Natural killer cell (primary cell): ENCODE measurements around the gene ATF6B. TPM values are rescaled to one million over a fixed set of nuclear protein-coding genes. Genes with fewer than 3 reads are reported as not detected.
A peak's percentile ranks its signal among the peaks of the same experiment; 100 is the strongest.

ENCODE experiments used
- ATAC-seq, 3 donors: fragments of 150-1000 bp in 2 of 3; fragments of 200-7000 bp in 1 of 3; cut with Tn5 transposase; 1 replicate in 1 of 3; 2 replicates in 2 of 3; pipeline ENCODE4 v1.10.0; 2021; ENCODE audit warnings: mild to moderate bottlenecking in 2 of 3, moderate library complexity in 2 of 3
- DNase-seq, 2 donors: peaks; one replicate each; pipeline versions ENCODE4 v3.0.0 to v3.0.0-alpha.2; 2013 to 2021; ENCODE audit warnings: mixed read lengths in 1 of 2
- H3K27ac ChIP-seq: one replicate; pipeline ENCODE4 v1.5.1; 2013; ENCODE audit warnings: mild to moderate bottlenecking, low read length
- H3K27me3 ChIP-seq: one replicate; pipeline ENCODE4 v1.6.1; 2013; ENCODE audit warnings: low read length; ENCODE audit not compliant: control insufficient read depth, insufficient read depth
- H3K36me3 ChIP-seq: one replicate; pipeline ENCODE4 v1.6.1; 2013; ENCODE audit warnings: low read length; ENCODE audit not compliant: control insufficient read depth, insufficient read depth
- H3K4me1 ChIP-seq: one replicate; pipeline ENCODE4 v1.6.1; 2013; ENCODE audit warnings: low read length; ENCODE audit not compliant: control insufficient read depth, insufficient read depth
- H3K4me3 ChIP-seq: one replicate; pipeline ENCODE4 v1.5.1; 2013; ENCODE audit warnings: low read length
- H3K9me3 ChIP-seq: one replicate; pipeline ENCODE4 v1.6.1; 2013; ENCODE audit warnings: low read length; ENCODE audit not compliant: control insufficient read depth, insufficient read depth
- H3K27ac Mint-ChIP-seq, 2 donors: one replicate each; pipeline ENCODE4 v1.8.0; 2022; ENCODE audit warnings: mild to moderate bottlenecking in 2 of 2, mixed read lengths in 2 of 2, moderate library complexity in 1 of 2
- H3K27me3 Mint-ChIP-seq, 2 donors: one replicate each; pipeline ENCODE4 v1.8.0; 2022; ENCODE audit warnings: low read depth in 2 of 2, mixed read lengths in 2 of 2
- H3K36me3 Mint-ChIP-seq: one replicate; pipeline ENCODE4 v1.8.0; 2022; ENCODE audit warnings: mixed read lengths
- H3K4me1 Mint-ChIP-seq, 2 donors: one replicate each; pipeline ENCODE4 v1.8.0; 2022; ENCODE audit warnings: mixed read lengths in 2 of 2
- H3K4me3 Mint-ChIP-seq: one replicate; pipeline ENCODE4 v1.8.0; 2022; ENCODE audit warnings: mild to moderate bottlenecking, moderate library complexity, mixed read lengths
- H3K9me3 Mint-ChIP-seq, 2 donors: one replicate each; pipeline ENCODE4 v1.8.0; 2022; ENCODE audit warnings: mixed read lengths in 2 of 2
- WGBS: methylation state at CpG from one replicate; pipeline ENCODE4 v1.1.7; 2013; ENCODE audit warnings: missing lambda C conversion rate; ENCODE audit not compliant: insufficient coverage; 5-methylcytosine and 5-hydroxymethylcytosine counted together
- intact Hi-C: fragments of 100-400 bp; cut with micrococcal nuclease; formaldehyde crosslinking; loops from one replicate; pipeline ENCODE4 v1.14.2; 2022
- total RNA-seq, 4 donors: library from RNA; stranded (reverse); fragments of 120-200 nt in 1 of 4; gene quantifications; one replicate each; pipeline versions ENCODE4 v1.2.3 to v1.2.4, GENCODE V29; 2013 to 2022
- TF ChIP-seq, protein P1 (sequence below): fragments of 200-600 bp; IDR thresholded peaks from one replicate; pipeline ENCODE4 v1.8.0; 2022; ENCODE audit warnings: antibody characterized with exemption

The ATF6B gene
- total RNA-seq, 3 donors from 2014 or later (not counting 1 experiment from before 2014, with no cell fraction given): 157 to 187 (median 178) TPM

DNA sequence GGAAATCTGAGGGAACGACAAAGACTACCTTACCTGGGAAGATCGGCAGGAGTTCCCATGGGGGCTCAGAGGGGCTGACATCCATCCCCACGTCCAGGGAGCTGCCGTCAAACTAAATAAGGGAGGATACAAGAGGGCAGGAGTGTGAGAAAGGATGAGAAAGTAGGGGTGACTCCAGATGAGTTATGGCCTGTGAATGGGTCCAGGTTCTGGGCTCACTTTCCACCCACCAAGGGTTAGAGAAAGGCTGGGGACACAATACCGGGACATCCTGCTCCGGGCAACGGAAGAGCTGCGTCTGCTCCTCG is 683 bp downstream of the ATF6B start:
- Mint-ChIP-seq H3K4me3 (peak overlapping the region; percentile 94), H3K27me3 (no peaks in the 10 kb centered on the region), H3K4me1 (peaks cover 51 to 56% of the 10 kb centered on the region in 2 donors), H3K9me3 (no peaks in the 10 kb centered on the region), H3K36me3 (peaks cover 7% of the 10 kb centered on the region), H3K27ac (peak overlapping the region; percentile 93 to 98)
- Histone ChIP-seq H3K27ac (peak overlapping the region; percentile 85), H3K4me3 (peak overlapping the region; percentile 98), H3K4me1 (peaks cover 37% of the 10 kb centered on the region), H3K27me3 (no peaks in the 10 kb centered on the region), H3K36me3 (peaks cover 18% of the 10 kb centered on the region), H3K9me3 (no peaks in the 10 kb centered on the region)
- 13% methylated on average over 9 of the region's 9 CpGs for WGBS
- no peak for DNase-seq
- TF ChIP-seq, protein P1, sequence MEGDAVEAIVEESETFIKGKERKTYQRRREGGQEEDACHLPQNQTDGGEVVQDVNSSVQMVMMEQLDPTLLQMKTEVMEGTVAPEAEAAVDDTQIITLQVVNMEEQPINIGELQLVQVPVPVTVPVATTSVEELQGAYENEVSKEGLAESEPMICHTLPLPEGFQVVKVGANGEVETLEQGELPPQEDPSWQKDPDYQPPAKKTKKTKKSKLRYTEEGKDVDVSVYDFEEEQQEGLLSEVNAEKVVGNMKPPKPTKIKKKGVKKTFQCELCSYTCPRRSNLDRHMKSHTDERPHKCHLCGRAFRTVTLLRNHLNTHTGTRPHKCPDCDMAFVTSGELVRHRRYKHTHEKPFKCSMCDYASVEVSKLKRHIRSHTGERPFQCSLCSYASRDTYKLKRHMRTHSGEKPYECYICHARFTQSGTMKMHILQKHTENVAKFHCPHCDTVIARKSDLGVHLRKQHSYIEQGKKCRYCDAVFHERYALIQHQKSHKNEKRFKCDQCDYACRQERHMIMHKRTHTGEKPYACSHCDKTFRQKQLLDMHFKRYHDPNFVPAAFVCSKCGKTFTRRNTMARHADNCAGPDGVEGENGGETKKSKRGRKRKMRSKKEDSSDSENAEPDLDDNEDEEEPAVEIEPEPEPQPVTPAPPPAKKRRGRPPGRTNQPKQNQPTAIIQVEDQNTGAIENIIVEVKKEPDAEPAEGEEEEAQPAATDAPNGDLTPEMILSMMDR: no peak
- ATAC-seq: no peak
- intact Hi-C loops: no loop called here

DNA sequence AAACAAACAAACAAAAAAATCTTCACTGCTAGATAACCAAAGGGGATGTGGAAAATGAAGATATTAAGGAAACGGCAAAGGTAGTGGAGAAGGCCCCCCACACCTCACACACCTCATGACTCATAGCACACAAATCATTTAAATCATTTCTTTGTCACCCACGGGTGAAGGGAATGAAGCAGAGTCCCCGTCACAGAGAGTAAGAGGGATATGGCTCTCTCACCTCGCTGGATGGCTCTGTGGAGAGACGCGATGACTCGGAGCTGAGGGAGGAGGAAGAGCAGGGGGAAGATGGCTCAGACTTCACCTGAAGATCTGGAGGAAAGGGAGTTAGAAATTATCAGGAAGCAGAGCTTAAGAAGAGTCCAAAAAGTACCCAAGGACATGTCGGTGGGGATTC is 1.2 kb downstream of the ATF6B start:
- DNase-seq (no peak), ATAC-seq (no peak)
- intact Hi-C loops: no loop called here
- Histone ChIP-seq H3K4me1 (peaks cover 37% of the 10 kb centered on the region), H3K4me3 (no peak overlapping the region), H3K27ac (no peak overlapping the region), H3K36me3 (peaks cover 22% of the 10 kb centered on the region), H3K27me3 (no peaks in the 10 kb centered on the region), H3K9me3 (no peaks in the 10 kb centered on the region)
- H3K4me3 Mint-ChIP-seq: peak overlapping the region; percentile 94
- H3K27ac Mint-ChIP-seq: peak overlapping the region; percentile 93 to 98
- H3K9me3 Mint-ChIP-seq: no peaks in the 10 kb centered on the region
- H3K27me3 Mint-ChIP-seq: no peaks in the 10 kb centered on the region
- H3K4me1 Mint-ChIP-seq: peaks cover 51 to 60% of the 10 kb centered on the region in 2 donors
- 79% methylated on average over 7 of the region's 8 CpGs for WGBS
- TF ChIP-seq, protein P1: no peak
- peaks cover 7% of the 10 kb centered on the region for H3K36me3 Mint-ChIP-seq

DNA sequence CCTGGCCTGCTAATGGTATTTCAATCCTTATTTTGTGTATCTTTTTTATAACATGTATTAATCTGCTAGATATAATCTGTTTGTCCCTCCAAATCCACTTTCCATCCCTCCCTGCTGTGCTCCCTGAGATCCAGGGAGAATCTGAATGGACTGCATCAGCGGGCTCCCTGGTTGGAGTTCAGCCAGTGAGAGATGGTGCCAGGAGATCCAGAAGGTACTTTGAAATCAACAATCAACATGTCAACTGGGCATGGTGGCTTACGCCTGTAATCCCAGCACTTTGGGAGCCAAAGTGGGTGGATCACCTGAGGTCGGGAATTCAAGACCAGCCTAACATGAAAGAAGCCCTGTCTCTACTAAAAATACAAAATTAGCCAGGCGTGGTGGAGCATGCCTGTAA is 4.4 kb downstream of the ATF6B start:
- no peaks in the 10 kb centered on the region for H3K9me3 ChIP-seq
- TF ChIP-seq, protein P1: no peak
- Mint-ChIP-seq H3K36me3 (peaks cover 7% of the 10 kb centered on the region), H3K4me3 (no peak overlapping the region), H3K9me3 (no peaks in the 10 kb centered on the region), H3K27ac (no peak overlapping the region), H3K27me3 (no peaks in the 10 kb centered on the region), H3K4me1 (peaks cover 33 to 56% of the 10 kb centered on the region in 2 donors)
- 97% methylated on average over 4 of the region's 4 CpGs for WGBS
- no peaks in the 10 kb centered on the region for H3K27me3 ChIP-seq
- intact Hi-C loops: no loop called here
- ATAC-seq (no peak), DNase-seq (no peak)
- no peak overlapping the region for H3K4me3 ChIP-seq
- H3K4me1 ChIP-seq: peaks cover 18% of the 10 kb centered on the region
- H3K27ac ChIP-seq: no peak overlapping the region
- peaks cover 42% of the 10 kb centered on the region for H3K36me3 ChIP-seq

DNA sequence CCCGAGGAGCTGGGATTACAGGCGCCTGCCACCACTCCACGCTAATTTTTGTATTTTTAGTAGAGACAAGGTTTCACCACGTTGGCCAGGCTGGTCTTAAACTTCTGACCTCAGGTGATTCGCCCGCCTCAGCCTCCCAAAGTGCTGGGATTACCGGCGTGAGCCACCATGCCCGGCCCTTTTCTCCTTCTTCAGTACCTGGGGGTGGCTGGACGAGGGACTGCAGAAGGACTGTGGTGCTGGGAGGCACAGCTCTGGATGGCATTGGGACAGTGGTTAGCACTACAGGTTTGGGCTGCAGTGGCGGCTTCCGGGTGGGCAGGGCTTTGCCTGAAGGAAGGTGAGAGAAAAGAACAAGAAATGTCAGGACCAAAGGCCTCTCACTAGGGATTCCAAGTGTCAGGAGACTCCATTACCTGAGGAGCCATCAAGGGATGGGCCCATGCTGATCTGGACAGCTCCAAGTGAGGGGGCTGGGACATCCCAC is 7.4 kb downstream of the ATF6B start:
- H3K36me3 ChIP-seq: peaks cover 67% of the 10 kb centered on the region
- no peaks in the 10 kb centered on the region for H3K27me3 Mint-ChIP-seq
- H3K4me3 Mint-ChIP-seq: no peak overlapping the region
- no peak overlapping the region for H3K4me3 ChIP-seq
- peaks cover 9 to 29% of the 10 kb centered on the region in 2 donors for H3K4me1 Mint-ChIP-seq
- H3K4me1 ChIP-seq: no peaks in the 10 kb centered on the region
- no peak overlapping the region for H3K27ac Mint-ChIP-seq
- 98% methylated on average over 12 of the region's 12 CpGs for WGBS
- no peak overlapping the region for H3K27ac ChIP-seq
- TF ChIP-seq, protein P1: no peak
- no peak for ATAC-seq
- H3K27me3 ChIP-seq: no peaks in the 10 kb centered on the region
- H3K9me3 Mint-ChIP-seq: no peaks in the 10 kb centered on the region
- peaks cover under 1% of the 10 kb centered on the region for H3K36me3 Mint-ChIP-seq
- no peaks in the 10 kb centered on the region for H3K9me3 ChIP-seq
- intact Hi-C loops: no loop called here
- DNase-seq: no peak
